Left lung (tissue), 10 donors: ENCODE results near the gene OLFM2. TPM values are rescaled to one million over a fixed set of nuclear protein-coding genes. Genes with fewer than 3 reads are reported as not detected.
A peak's percentile ranks its signal among the peaks of the same experiment; 100 is the strongest.

Experiments
- ATAC-seq: fragments of 200-7000 bp; cut with Tn5 transposase; one replicate; pipeline ENCODE4 v1.9.1; 2020; ENCODE audit warnings: moderate library complexity
- DNase-seq, 4 donors: peaks; one replicate each; pipeline ENCODE4 v3.0.0-alpha.2; 2013 to 2020
- H3K27ac ChIP-seq, 2 donors: fragments of 200-600 bp; sonication (generic) in 1 of 2; one replicate each; pipeline versions ENCODE4 v1.5.0 to v1.8.0; 2020 to 2021
- H3K27me3 ChIP-seq, 2 donors: fragments of 200-600 bp; sonication (generic) in 1 of 2; one replicate each; pipeline versions ENCODE4 v1.5.0 to v1.8.0; 2020 to 2021
- H3K36me3 ChIP-seq, 2 donors: fragments of 200-600 bp; sonication (generic) in 1 of 2; one replicate each; pipeline versions ENCODE4 v1.5.0 to v1.8.0; 2020 to 2021
- H3K4me1 ChIP-seq, 2 donors: fragments of 200-600 bp; one replicate each; pipeline ENCODE4 v1.8.0; 2021
- H3K4me3 ChIP-seq, 2 donors: fragments of 200-600 bp; sonication (generic) in 1 of 2; one replicate each; pipeline versions ENCODE4 v1.5.0 to v1.8.0; 2020 to 2021; ENCODE audit warnings: mild to moderate bottlenecking in 1 of 2
- H3K9me3 ChIP-seq, 2 donors: fragments of 200-600 bp; sonication (generic) in 1 of 2; one replicate each; pipeline versions ENCODE4 v1.5.0 to v1.8.0; 2020 to 2021
- intact Hi-C, 2 donors: fragments of 100-400 bp; cut with DNase I; formaldehyde crosslinking; loops; one replicate each; pipeline versions ENCODE4 v1.11.2 to v1.14.2; 2022
- polyA plus RNA-seq, 6 donors: library from polyadenylated mRNA; unstranded; fragments of 120-200 nt; gene quantifications; one replicate each; pipeline ENCODE4 v1.2.1, GENCODE V29; 2013; ENCODE audit not compliant: insufficient read length in 6 of 6
- total RNA-seq, 2 donors: library from RNA; stranded (reverse); fragmentation: NEBNext Ultra II Directional; extraction: Animal tissue kit (Norgen Biotek cat#: 25700); gene quantifications; one replicate each; pipeline ENCODE4 v1.2.1, GENCODE V29; 2021
- TF ChIP-seq, protein P1 (sequence below), 2 donors: fragments of 200-600 bp; sonication (generic) in 1 of 2; IDR thresholded peaks; one replicate each; pipeline versions ENCODE4 v1.5.0 to v1.8.0; 2021; ENCODE audit warnings: antibody characterized with exemption in 2 of 2
- donor health status: DM: no; HTN: yes; CAD: no.
- donor health status: DM: no; HTN: no; CAD: no.

OLFM2 gene
- total and polyA plus RNA-seq, 8 donors: 7.6 to 33.9 (median 27.8) TPM

DNA sequence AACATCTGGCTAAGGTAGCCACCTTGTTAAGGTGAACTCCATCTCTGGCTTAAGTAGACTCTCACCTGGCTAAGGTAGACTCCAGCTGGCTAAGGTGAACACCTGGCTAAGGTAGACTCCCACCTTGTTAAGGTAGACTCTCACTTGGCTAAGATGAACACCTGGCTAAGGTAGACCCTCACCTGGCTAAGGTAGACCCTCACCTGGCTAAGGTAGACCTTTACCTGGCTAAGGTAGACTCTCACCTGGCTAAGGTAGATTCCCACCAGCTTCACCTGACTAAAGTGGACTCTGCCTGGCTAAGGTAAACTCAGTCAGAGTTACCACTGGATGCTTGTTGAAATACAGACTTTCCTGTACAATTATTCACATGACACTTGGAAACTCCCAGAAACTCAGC, 77.5 kb downstream of the OLFM2 start:
- intact Hi-C loops: no loop called here
- no peak overlapping the region for H3K27ac ChIP-seq
- no peak for DNase-seq
- H3K9me3 ChIP-seq: no peaks in the 10 kb centered on the region
- no peak overlapping the region for H3K4me3 ChIP-seq
- TF ChIP-seq, protein P1, sequence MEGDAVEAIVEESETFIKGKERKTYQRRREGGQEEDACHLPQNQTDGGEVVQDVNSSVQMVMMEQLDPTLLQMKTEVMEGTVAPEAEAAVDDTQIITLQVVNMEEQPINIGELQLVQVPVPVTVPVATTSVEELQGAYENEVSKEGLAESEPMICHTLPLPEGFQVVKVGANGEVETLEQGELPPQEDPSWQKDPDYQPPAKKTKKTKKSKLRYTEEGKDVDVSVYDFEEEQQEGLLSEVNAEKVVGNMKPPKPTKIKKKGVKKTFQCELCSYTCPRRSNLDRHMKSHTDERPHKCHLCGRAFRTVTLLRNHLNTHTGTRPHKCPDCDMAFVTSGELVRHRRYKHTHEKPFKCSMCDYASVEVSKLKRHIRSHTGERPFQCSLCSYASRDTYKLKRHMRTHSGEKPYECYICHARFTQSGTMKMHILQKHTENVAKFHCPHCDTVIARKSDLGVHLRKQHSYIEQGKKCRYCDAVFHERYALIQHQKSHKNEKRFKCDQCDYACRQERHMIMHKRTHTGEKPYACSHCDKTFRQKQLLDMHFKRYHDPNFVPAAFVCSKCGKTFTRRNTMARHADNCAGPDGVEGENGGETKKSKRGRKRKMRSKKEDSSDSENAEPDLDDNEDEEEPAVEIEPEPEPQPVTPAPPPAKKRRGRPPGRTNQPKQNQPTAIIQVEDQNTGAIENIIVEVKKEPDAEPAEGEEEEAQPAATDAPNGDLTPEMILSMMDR (IDR thresholded peaks at IDR 0.05): no peak
- peaks cover 0 to 8% of the 10 kb centered on the region in 2 donors for H3K4me1 ChIP-seq
- H3K36me3 ChIP-seq: no peaks in the 10 kb centered on the region
- ATAC-seq: no peak
- H3K27me3 ChIP-seq: no peaks in the 10 kb centered on the region

GRCh38 chr19:9857920-9858746, 78.2 kb downstream of the OLFM2 start:
- DNase-seq (no peak), ATAC-seq (no peak)
- no peak overlapping the region for H3K4me3 ChIP-seq
- TF ChIP-seq, protein P1 (IDR thresholded peaks at IDR 0.05): no peak
- H3K4me1 ChIP-seq: peaks cover 0 to 8% of the 10 kb centered on the region in 2 donors
- peak overlapping the region in 1 of 2 donors; percentile 60 for H3K27ac ChIP-seq
- H3K27me3 ChIP-seq: no peaks in the 10 kb centered on the region
- intact Hi-C loops: no loop called here
- H3K9me3 ChIP-seq: no peaks in the 10 kb centered on the region
- no peaks in the 10 kb centered on the region for H3K36me3 ChIP-seq

- intact Hi-C loops: no loop called here
- Histone ChIP-seq H3K27me3 (no peaks in the 10 kb centered on the region), H3K4me1 (peaks cover 0 to 8% of the 10 kb centered on the region in 2 donors), H3K9me3 (no peaks in the 10 kb centered on the region), H3K27ac (no peak overlapping the region), H3K36me3 (peaks cover 0 to 1% of the 10 kb centered on the region in 2 donors), H3K4me3 (no peak overlapping the region)
- TF ChIP-seq, protein P1 (IDR thresholded peaks at IDR 0.05): no peak
- ATAC-seq (no peak), DNase-seq (no peak)
Observed at GRCh38 chr19:9857076-9857721, 79.1 kb downstream of the OLFM2 start.

DNA sequence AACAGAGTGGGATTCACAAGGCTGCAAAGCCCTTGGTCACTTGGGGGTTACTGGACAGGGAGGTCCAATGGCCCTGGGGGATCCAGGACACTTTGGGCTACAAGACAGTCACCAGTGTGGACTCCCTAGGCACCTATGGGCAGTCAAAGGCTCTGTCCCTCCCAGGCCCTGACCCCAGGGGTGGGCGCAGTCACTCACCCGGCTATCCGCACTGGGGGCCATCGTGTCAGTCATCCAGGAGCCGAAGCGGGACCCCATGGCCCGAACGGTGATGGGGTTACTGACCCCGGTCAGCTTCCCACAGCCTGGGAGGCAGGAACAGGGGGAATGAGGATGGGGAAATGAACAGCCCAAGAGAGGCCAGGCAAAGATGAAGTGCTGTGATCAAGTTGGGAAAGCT, 79.7 kb downstream of the OLFM2 start:
- no peak overlapping the region for H3K4me3 ChIP-seq
- DNase-seq (no peak), ATAC-seq (no peak)
- peaks cover 0 to 8% of the 10 kb centered on the region in 2 donors for H3K4me1 ChIP-seq
- H3K27me3 ChIP-seq: no peaks in the 10 kb centered on the region
- no peaks in the 10 kb centered on the region for H3K9me3 ChIP-seq
- H3K27ac ChIP-seq: no peak overlapping the region
- intact Hi-C loops: no loop called here
- TF ChIP-seq, protein P1 (IDR thresholded peaks at IDR 0.05): no peak
- peaks cover 0 to 7% of the 10 kb centered on the region in 2 donors for H3K36me3 ChIP-seq

DNA sequence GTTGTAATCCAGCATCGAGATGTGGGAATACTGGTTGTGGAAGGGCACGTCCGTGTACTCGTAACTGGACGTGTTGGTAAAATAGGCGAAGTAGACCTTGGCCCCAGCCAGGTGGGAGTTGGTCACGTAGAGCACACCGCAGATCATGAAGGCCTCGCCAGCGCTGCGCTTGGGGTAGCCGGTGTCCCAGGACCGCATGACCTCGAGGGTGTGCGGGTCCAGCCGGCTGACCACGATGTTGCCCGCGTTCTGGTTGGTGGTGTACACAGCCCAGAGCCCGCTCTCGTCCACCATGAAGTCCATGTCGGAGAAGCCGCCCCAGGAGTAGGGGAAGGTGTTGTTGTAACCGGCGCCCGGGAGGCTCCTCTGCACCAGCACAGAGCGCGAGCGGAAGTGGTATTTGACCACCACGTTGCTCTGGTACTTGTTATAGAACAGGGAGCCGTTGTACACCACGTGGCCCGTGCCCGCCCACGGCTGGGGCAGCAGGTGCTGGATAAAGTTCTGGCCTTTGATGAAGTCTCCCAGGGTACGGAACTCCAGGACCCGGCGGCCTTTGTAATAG, 82.0 kb downstream of the OLFM2 start:
- H3K4me1 ChIP-seq: peaks cover 0 to 8% of the 10 kb centered on the region in 2 donors
- H3K4me3 ChIP-seq: no peak overlapping the region
- ATAC-seq (no peak), DNase-seq (no peak)
- no peaks in the 10 kb centered on the region for H3K27me3 ChIP-seq
- peaks cover 0 to 19% of the 10 kb centered on the region in 2 donors for H3K36me3 ChIP-seq
- intact Hi-C loops: no loop called here
- no peaks in the 10 kb centered on the region for H3K9me3 ChIP-seq
- TF ChIP-seq, protein P1 (IDR thresholded peaks at IDR 0.05): no peak
- no peak overlapping the region for H3K27ac ChIP-seq
